WTC11 (cell line): Measurements from ENCODE around the gene SIPA1L3. TPM values are rescaled to one million over a fixed set of nuclear protein-coding genes. Genes with fewer than 3 reads are reported as not detected.

Source experiments
- ATAC-seq: fragments of 200-7000 bp; cut with Tn5 transposase; 2 replicates; pipeline ENCODE4 v1.10.0; 2021; ENCODE audit warnings: mild to moderate bottlenecking, moderate library complexity
- CTCF ChIA-PET: fragments of 300-600 bp; sonication (Branson Sonifier 250); formaldehyde crosslinking; loops from one replicate; lab custom pipeline; 2021; ENCODE audit warnings: antibody characterized with exemption; lab: Charles Lee
- POLR2A ChIA-PET: fragments of 350-600 bp; sonication (Branson Sonifier 250); formaldehyde crosslinking; loops from one replicate; lab custom pipeline; 2021; ENCODE audit warnings: antibody characterized with exemption; lab: Charles Lee
- DNase-seq: peaks from one replicate; pipeline ENCODE4 v3.0.0; 2021; ENCODE audit warnings: low spot score
- H3K27ac Mint-ChIP-seq: 2 replicates; pipeline ENCODE4 v1.8.0; 2021; ENCODE audit warnings: mixed read lengths
- H3K27me3 Mint-ChIP-seq: 2 replicates; pipeline ENCODE4 v1.8.0; 2021; ENCODE audit warnings: low read depth, mild to moderate bottlenecking, moderate library complexity, mixed read lengths
- H3K36me3 Mint-ChIP-seq: 2 replicates; pipeline ENCODE4 v1.8.0; 2021; ENCODE audit warnings: mixed read lengths
- H3K4me1 Mint-ChIP-seq: 2 replicates; pipeline ENCODE4 v1.8.0; 2022; ENCODE audit warnings: mixed read lengths
- H3K4me3 Mint-ChIP-seq: 2 replicates; pipeline ENCODE4 v1.8.0; 2021; ENCODE audit warnings: mild to moderate bottlenecking, moderate library complexity, mixed read lengths
- H3K9me3 Mint-ChIP-seq: 2 replicates; pipeline ENCODE4 v1.8.0; 2021; ENCODE audit warnings: mixed read lengths
- ATF1 ChIP-seq: sonication (generic); formaldehyde crosslinking; IDR thresholded peaks from 2 replicates; pipeline ENCODE4 v1.8.1; 2023; ENCODE audit warnings: mild to moderate bottlenecking, moderate library complexity, missing genetic modification reagents
- CDX4 ChIP-seq: fragments of 250-450 bp; sonication (Bioruptor Pico); IDR thresholded peaks from 2 replicates; pipeline ENCODE4 v1.9.0; 2021; ENCODE audit warnings: moderate library complexity, mild to moderate bottlenecking, inconsistent platforms, borderline replicate concordance
- CTCF ChIP-seq: fragments of 200-600 bp; IDR thresholded peaks from 2 replicates; pipeline ENCODE4 v1.8.0; 2022; ENCODE audit warnings: antibody characterized with exemption
- E2F5 ChIP-seq: sonication (generic); formaldehyde crosslinking; IDR thresholded peaks from 2 replicates; pipeline ENCODE4 v1.8.1; 2022; ENCODE audit warnings: mild to moderate bottlenecking, moderate library complexity, missing genetic modification reagents
- NFE2L1 ChIP-seq: sonication (generic); formaldehyde crosslinking; IDR thresholded peaks from 2 replicates; pipeline ENCODE4 v1.8.1; 2023; ENCODE audit warnings: missing genetic modification reagents
- NR1H2 ChIP-seq: sonication (generic); formaldehyde crosslinking; IDR thresholded peaks from 2 replicates; pipeline ENCODE4 v1.9.0; 2021; ENCODE audit warnings: mild to moderate bottlenecking, moderate library complexity, missing genetic modification reagents
- OVOL2 ChIP-seq: fragments of 250-450 bp; sonication (Bioruptor Pico); IDR thresholded peaks from 2 replicates; pipeline ENCODE4 v1.9.0; 2021; ENCODE audit warnings: mild to moderate bottlenecking, borderline replicate concordance
- RORB ChIP-seq: fragments of 250-450 bp; sonication (Bioruptor Pico); IDR thresholded peaks from 2 replicates; pipeline ENCODE4 v1.9.0; 2021; ENCODE audit warnings: mild to moderate bottlenecking
- ZNF423 ChIP-seq: fragments of 250-450 bp; sonication (Bioruptor Pico); IDR thresholded peaks from 2 replicates; pipeline ENCODE4 v2.1.2; 2022; ENCODE audit warnings: mild to moderate bottlenecking, moderate library complexity
- ZNF512 ChIP-seq: sonication (generic); formaldehyde crosslinking; IDR thresholded peaks from 2 replicates; pipeline ENCODE4 v1.8.1; 2022; ENCODE audit warnings: missing genetic modification reagents, borderline replicate concordance
- total RNA-seq: library from RNA; stranded (reverse); gene quantifications from 3 replicates; pipeline ENCODE4 v1.2.3, GENCODE V29; 2021

SIPA1L3 gene
- total RNA-seq, 1 experiment from 2014 or later, result 41.5 TPM

DNA sequence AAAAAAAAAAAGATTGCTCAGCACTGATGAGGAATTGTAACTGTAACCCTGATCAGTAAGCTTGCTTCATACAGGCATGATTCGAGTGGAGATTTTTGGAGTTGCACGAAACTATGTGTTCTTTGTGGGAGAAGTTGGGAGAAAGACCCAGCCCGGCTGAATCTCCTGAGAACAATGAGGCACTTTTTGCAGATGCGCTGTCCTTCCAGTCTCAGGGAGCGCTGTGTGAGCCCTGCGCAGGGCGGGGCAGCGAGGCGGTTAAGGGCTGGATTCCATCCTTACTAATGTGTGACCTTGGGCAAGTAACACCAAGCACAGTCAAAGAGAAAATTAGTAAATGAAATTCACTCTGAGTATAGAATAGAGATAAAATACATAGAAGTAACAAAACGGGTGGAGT, 76.9 kb downstream of the SIPA1L3 start:
- POLR2A ChIA-PET, result interaction anchor here (1.2 kb wide), 1 partner anchor 19 kb away, joined by 3 read pairs; no protein-coding TSS in a partner anchor
- ATAC-seq, result no peak
- Mint-ChIP-seq H3K27me3 (no peaks in the 10 kb centered on the region), H3K4me3 (no peak overlapping the region), H3K9me3 (no peaks in the 10 kb centered on the region), H3K36me3 (no peaks in the 10 kb centered on the region), H3K27ac (no peak overlapping the region)
- no peak for DNase-seq
- TF ChIP-seq RORB (CRISPR knock-in tag) (no peak), NR1H2 (CRISPR knock-in tag) (no peak), NFE2L1 (CRISPR knock-in tag) (no peak), E2F5 (CRISPR knock-in tag) (no peak)
- TF ChIP-seq, all 79 proteins: peak for 0
- CTCF ChIA-PET, result interaction anchor here (0.7 to 0.8 kb wide), 2 partner anchors 52 to 60 kb away, joined by 3 to 5 read pairs; no protein-coding TSS in a partner anchor
- H3K4me1 Mint-ChIP-seq, result peaks cover 55% of the 10 kb centered on the region

GRCh38 chr19:37986048-37986750, 79.2 kb downstream of the SIPA1L3 start:
- Mint-ChIP-seq H3K9me3 (no peaks in the 10 kb centered on the region), H3K27ac (peak overlapping the region; percentile 78), H3K27me3 (no peaks in the 10 kb centered on the region), H3K4me3 (no peak overlapping the region), H3K36me3 (no peaks in the 10 kb centered on the region), H3K4me1 (peaks cover 61% of the 10 kb centered on the region)
- no peak for TF ChIP-seq ZNF512
- no peak for TF ChIP-seq ATF1 (CRISPR knock-in tag)
- no peak for TF ChIP-seq CDX4 (CRISPR knock-in tag)
- no peak for TF ChIP-seq ZNF423 (CRISPR knock-in tag)
- TF ChIP-seq OVOL2, result no peak
- ATAC-seq (no peak), DNase-seq (no peak)
- ChIA-PET POLR2A (interaction anchor here (0.6 to 1.0 kb wide), 3 partner anchors 52 to 79 kb away, joined by 3 read pairs; partner anchors contain the start of gene SIPA1L3), CTCF (interaction anchor here (1.0 to 3.5 kb wide), 13 partner anchors 9 to 88 kb away, joined by 3 to 31 read pairs (median 5); partner anchors contain the start of genes SIPA1L3 and WDR87)

DNA sequence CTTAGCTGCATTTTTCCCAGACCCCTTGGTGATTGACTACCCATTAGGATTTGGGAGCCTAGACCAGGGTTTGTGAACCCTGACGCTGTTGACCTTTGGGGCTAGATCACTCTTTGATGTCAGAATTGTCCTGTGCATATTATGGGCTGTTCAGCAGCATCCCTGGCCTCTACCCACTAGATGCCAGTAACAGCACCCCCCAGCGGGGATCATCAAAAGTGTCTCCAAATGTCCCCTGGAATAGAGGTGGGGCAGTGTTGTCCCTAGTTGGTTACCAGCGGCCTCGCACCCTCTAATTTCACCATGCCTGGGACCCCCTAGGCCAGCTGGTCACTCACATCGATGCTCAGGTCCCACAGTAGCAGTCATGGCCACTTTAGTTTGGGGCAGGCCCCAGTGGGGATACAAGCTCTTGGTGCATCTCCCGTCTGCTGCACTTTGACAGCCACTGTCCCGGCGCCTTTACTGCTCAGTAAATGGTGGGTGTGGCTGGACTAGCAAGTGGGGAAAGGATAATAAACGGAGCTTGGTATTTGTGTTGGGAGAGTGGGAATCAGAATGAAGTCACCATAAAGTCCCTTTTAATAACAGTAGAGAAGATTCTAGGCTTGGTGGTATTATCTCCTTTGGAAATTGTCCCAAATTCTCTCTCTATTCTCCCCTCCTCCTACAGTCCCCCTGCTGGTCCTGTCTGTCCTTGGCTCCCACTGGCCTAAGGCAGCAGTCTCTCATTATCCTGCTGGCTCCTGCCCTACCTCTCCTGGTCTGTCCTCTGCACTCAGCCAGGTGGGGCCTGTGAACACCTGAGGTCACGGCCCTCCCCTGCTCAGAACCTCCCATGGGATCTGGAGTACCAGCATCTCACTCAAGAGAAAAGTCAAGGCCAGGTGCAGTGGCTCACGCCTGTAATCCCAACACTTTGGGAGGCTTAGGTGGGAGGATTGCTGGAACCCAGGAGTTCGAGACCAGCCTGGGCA, 80.6 kb downstream of the SIPA1L3 start:
- TF ChIP-seq CTCF (peak; percentile 54), ATF1 (CRISPR knock-in tag) (no peak)
- H3K4me1 Mint-ChIP-seq, result peaks cover 59% of the 10 kb centered on the region
- H3K4me3 Mint-ChIP-seq, result no peak overlapping the region
- H3K36me3 Mint-ChIP-seq, result no peaks in the 10 kb centered on the region
- H3K27ac Mint-ChIP-seq, result no peak overlapping the region; the same call in 1 of the 2 replicates
- peak; percentile 40 for ATAC-seq
- POLR2A ChIA-PET, result interaction anchor here (1.0 kb wide), 1 partner anchor 17 kb away, joined by 3 read pairs; no protein-coding TSS in a partner anchor
- DNase-seq, result peak; percentile 75
- no peaks in the 10 kb centered on the region for H3K9me3 Mint-ChIP-seq
- H3K27me3 Mint-ChIP-seq, result no peaks in the 10 kb centered on the region
- CTCF ChIA-PET, result interaction anchor here (0.6 to 3.5 kb wide), 20 partner anchors 8 to 87 kb away, joined by 3 to 31 read pairs (median 4); partner anchors contain the start of genes SIPA1L3 and WDR87
